Tibial artery (tissue), 4 donors: ENCODE results near the gene EPB41L5.
"Not testable (repeated sequence)": the region's sequence is repeated elsewhere in the genome, so short reads cannot be mapped to it uniquely, and the experiment has no call there.

Source experiments
- DNase-seq, 2 donors: peaks; one replicate each; pipeline ENCODE4 v3.0.0-alpha.2; 2019
- H3K27ac ChIP-seq, 2 donors: fragments of 200-600 bp; sonication (generic) in 1 of 2; 1 replicate in 1 of 2; 2 replicates in 1 of 2; pipeline ENCODE4 v1.5.1; 2018 to 2019; ENCODE audit warnings: mild to moderate bottlenecking in 1 of 2
- H3K27me3 ChIP-seq, 2 donors: fragments of 200-600 bp; sonication (generic) in 1 of 2; one replicate each; pipeline versions ENCODE4 v1.5.1 to v1.6.0; 2016 to 2019
- H3K36me3 ChIP-seq, 3 donors: fragments of 200-600 bp; sonication (generic) in 2 of 3; one replicate each; pipeline ENCODE4 v1.5.1; 2016 to 2019; ENCODE audit warnings: mild to moderate bottlenecking in 2 of 3
- H3K4me1 ChIP-seq, 4 donors: fragments of 200-600 bp; sonication (generic) in 2 of 4; 1 replicate in 3 of 4; 2 replicates in 1 of 4; pipeline ENCODE4 v1.5.1; 2016 to 2019
- H3K4me3 ChIP-seq, 2 donors: fragments of 200-600 bp; sonication (generic) in 1 of 2; 1 replicate in 1 of 2; 2 replicates in 1 of 2; pipeline ENCODE4 v1.5.1; 2018 to 2019; ENCODE audit warnings: mild to moderate bottlenecking in 2 of 2
- H3K9me3 ChIP-seq, 3 donors: fragments of 200-600 bp; sonication (generic) in 1 of 3; one replicate each; pipeline ENCODE4 v1.5.1; 2016 to 2019
- CTCF ChIP-seq, 2 experiments: fragments of 200-600 bp in 1 of 2; fragments of 450-650 bp in 1 of 2; IDR thresholded peaks; one replicate each; pipeline ENCODE4 v1.5.1; 2017 to 2019; ENCODE audit warnings: antibody characterized with exemption in 2 of 2, mild to moderate bottlenecking in 1 of 2, moderate library complexity in 1 of 2
- intact Hi-C: fragments of 100-400 bp; cut with DNase I; formaldehyde crosslinking; loops from one replicate; pipeline ENCODE4 v1.15.0; 2023; ENCODE audit warnings: low total_unique reads

Gene EPB41L5

GRCh38 chr2:120195553-120195952 lies 182.7 kb downstream of the EPB41L5 start:
- intact Hi-C loops, result no loop called here
- Histone ChIP-seq H3K27me3 (no peaks in the 10 kb centered on the region), H3K4me3 (no peak overlapping the region), H3K36me3 (no peaks in the 10 kb centered on the region), H3K4me1 (no peaks in the 10 kb centered on the region), H3K9me3 (peaks cover 0 to 18% (median 4%) of the 10 kb centered on the region in 3 donors), H3K27ac (no peak overlapping the region)
- no peak for DNase-seq
- no peak for TF ChIP-seq CTCF (IDR thresholded peaks at IDR 0.05)

GRCh38 chr2:120199817-120200459 lies 187.1 kb downstream of the EPB41L5 start:
- H3K4me3 ChIP-seq, intact Hi-C loops: not testable (repeated sequence)

GRCh38 chr2:120203251-120204021 lies 190.6 kb downstream of the EPB41L5 start:
- no peak for TF ChIP-seq CTCF (IDR thresholded peaks at IDR 0.05)
- no peak overlapping the region for H3K27ac ChIP-seq
- no peak for DNase-seq
- no peak overlapping the region for H3K4me3 ChIP-seq
- peaks cover 0 to 7% (median 0%) of the 10 kb centered on the region in 3 donors for H3K9me3 ChIP-seq
- intact Hi-C loops, result no loop called here
- H3K4me1 ChIP-seq, result peaks cover 0 to 4% (median 0%) of the 10 kb centered on the region in 4 donors
- H3K36me3 ChIP-seq, result no peaks in the 10 kb centered on the region
- no peaks in the 10 kb centered on the region for H3K27me3 ChIP-seq

More at GRCh38 chr2:120199817-120200459, 187.1 kb downstream of the EPB41L5 start:
- H3K4me1 ChIP-seq, DNase-seq, H3K27ac ChIP-seq, H3K27me3 ChIP-seq, H3K36me3 ChIP-seq: not testable (repeated sequence)
- H3K9me3 ChIP-seq, result peaks cover 0 to 13% (median 4%) of the 10 kb centered on the region in 3 donors

- intact Hi-C loops, result no loop called here
- H3K4me3 ChIP-seq, result no peak overlapping the region
- peaks cover 0 to 2% (median 0%) of the 10 kb centered on the region in 3 donors for H3K9me3 ChIP-seq
- no peak for DNase-seq
- no peak for TF ChIP-seq CTCF (IDR thresholded peaks at IDR 0.05)
- H3K27me3 ChIP-seq, result no peaks in the 10 kb centered on the region
- H3K36me3 ChIP-seq, result no peaks in the 10 kb centered on the region
- H3K27ac ChIP-seq, result no peak overlapping the region
- peaks cover 0 to 4% (median 0%) of the 10 kb centered on the region in 4 donors for H3K4me1 ChIP-seq
Observed at GRCh38 chr2:120204022-120204405, 191.1 kb downstream of the EPB41L5 start.

- intact Hi-C loops, result no loop called here
- no peak overlapping the region for H3K4me3 ChIP-seq
Observed at GRCh38 chr2:120204417-120204816, 191.5 kb downstream of the EPB41L5 start.

More at GRCh38 chr2:120204417-120204816, 191.5 kb downstream of the EPB41L5 start:
- no peak for TF ChIP-seq CTCF (IDR thresholded peaks at IDR 0.05)
- Histone ChIP-seq H3K36me3 (no peaks in the 10 kb centered on the region), H3K4me1 (peaks cover 0 to 4% (median 0%) of the 10 kb centered on the region in 4 donors), H3K27me3 (no peaks in the 10 kb centered on the region), H3K9me3 (no peaks in the 10 kb centered on the region), H3K27ac (no peak overlapping the region)
- DNase-seq, result no peak
